Lung (tissue), 12 donors: ENCODE results near the gene BAHCC1. TPM values are rescaled to one million over a fixed set of nuclear protein-coding genes. Genes with fewer than 3 reads are reported as not detected.

Experiments
- ATAC-seq: fragments of 200-7000 bp; cut with Tn5 transposase; one replicate; pipeline ENCODE4 v1.9.1; 2020; ENCODE audit warnings: moderate number of reproducible peaks; ENCODE audit not compliant: insufficient read depth, low FRiP score
- DNase-seq, 3 donors: peaks; one replicate each; pipeline ENCODE4 v3.0.0-alpha.2; 2013 to 2017
- H3K27ac ChIP-seq, 2 donors: one replicate each; pipeline ENCODE4 v1.5.1; 2013; ENCODE audit warnings: mild to moderate bottlenecking in 2 of 2, moderate library complexity in 2 of 2, control low read depth in 1 of 2, inconsistent platforms in 1 of 2, low read depth in 1 of 2, low read length in 1 of 2
- H3K27me3 ChIP-seq, 3 donors: one replicate each; pipeline ENCODE4 v1.5.1; 2013; ENCODE audit warnings: low read length in 2 of 3; ENCODE audit not compliant: control insufficient read depth in 3 of 3, insufficient read depth in 3 of 3
- H3K36me3 ChIP-seq, 4 donors: one replicate each; pipeline ENCODE4 v1.5.1; 2013; ENCODE audit warnings: low read length in 4 of 4, mild to moderate bottlenecking in 1 of 4, moderate library complexity in 1 of 4; ENCODE audit not compliant: control insufficient read depth in 4 of 4, insufficient read depth in 4 of 4
- H3K4me1 ChIP-seq, 5 donors: one replicate each; pipeline ENCODE4 v1.5.1; 2013; ENCODE audit warnings: low read length in 5 of 5, mild to moderate bottlenecking in 2 of 5, moderate library complexity in 1 of 5; ENCODE audit not compliant: control insufficient read depth in 5 of 5, insufficient read depth in 5 of 5
- H3K4me3 ChIP-seq: one replicate; pipeline ENCODE4 v1.5.1; 2013; ENCODE audit warnings: mild to moderate bottlenecking, control low read depth, moderate library complexity
- H3K9ac ChIP-seq, 2 donors: one replicate each; pipeline ENCODE4 v1.5.1; 2013; ENCODE audit warnings: low read length in 2 of 2, control low read depth in 1 of 2; ENCODE audit not compliant: insufficient read depth in 1 of 2
- H3K9me3 ChIP-seq, 4 donors: one replicate each; pipeline ENCODE4 v1.5.1; 2013; ENCODE audit warnings: low read length in 3 of 4, mild to moderate bottlenecking in 1 of 4, moderate library complexity in 1 of 4; ENCODE audit not compliant: control insufficient read depth in 4 of 4, insufficient read depth in 3 of 4
- CTCF ChIP-seq: IDR thresholded peaks from 2 replicates; pipeline ENCODE4 v1.5.1; 2012; ENCODE audit warnings: mild to moderate bottlenecking; ENCODE audit errors: control extremely low read depth, extremely low read depth
- WGBS, 2 donors: extraction: QIAGEN DNeasy Blood & Tissue Kit; methylation state at CpG; one replicate each; pipeline ENCODE4 v1.1.7; 2013; 5-methylcytosine and 5-hydroxymethylcytosine counted together
- polyA plus RNA-seq, 2 donors: library from polyadenylated mRNA; stranded (reverse); fragments of 200-250 nt; gene quantifications; one replicate each; pipeline ENCODE4 v1.2.1, GENCODE V29; 2013
- total RNA-seq, 2 donors: library from RNA; depleted of rRNA in 1 of 2; stranded (reverse); fragments of >200 nt in 1 of 2; gene quantifications; one replicate each; pipeline ENCODE4 v1.2.1, GENCODE V29; 2014 to 2021
- donor health status: control.
- donor health status: control.
- donor health status: Bipolar disorder and iron deficiency.
- donor health status: healthy.
- donor health status: DM: yes; HTN: yes; CAD: no.

BAHCC1 gene
- total and polyA plus RNA-seq, 4 donors: 7.6 to 24.9 (median 17.5) TPM

- Histone ChIP-seq H3K9ac (peak overlapping the region in 1 of 2 donors; percentile 42), H3K36me3 (peaks cover 0 to 4% (median 3%) of the 10 kb centered on the region in 4 donors), H3K27ac (peak overlapping the region; percentile 17 to 99), H3K9me3 (no peaks in the 10 kb centered on the region), H3K4me1 (peaks cover 0 to 77% (median 24%) of the 10 kb centered on the region in 5 donors), H3K27me3 (no peaks in the 10 kb centered on the region), H3K4me3 (no peak overlapping the region)
- ATAC-seq (no peak), DNase-seq (no peak)
- no peak for TF ChIP-seq CTCF
- 76 to 84% methylated on average over 10 of the region's 10 CpGs for WGBS, 2 donors
Measured at GRCh38 chr17:81389585-81389984, 5.7 kb upstream of the BAHCC1 start.

DNA sequence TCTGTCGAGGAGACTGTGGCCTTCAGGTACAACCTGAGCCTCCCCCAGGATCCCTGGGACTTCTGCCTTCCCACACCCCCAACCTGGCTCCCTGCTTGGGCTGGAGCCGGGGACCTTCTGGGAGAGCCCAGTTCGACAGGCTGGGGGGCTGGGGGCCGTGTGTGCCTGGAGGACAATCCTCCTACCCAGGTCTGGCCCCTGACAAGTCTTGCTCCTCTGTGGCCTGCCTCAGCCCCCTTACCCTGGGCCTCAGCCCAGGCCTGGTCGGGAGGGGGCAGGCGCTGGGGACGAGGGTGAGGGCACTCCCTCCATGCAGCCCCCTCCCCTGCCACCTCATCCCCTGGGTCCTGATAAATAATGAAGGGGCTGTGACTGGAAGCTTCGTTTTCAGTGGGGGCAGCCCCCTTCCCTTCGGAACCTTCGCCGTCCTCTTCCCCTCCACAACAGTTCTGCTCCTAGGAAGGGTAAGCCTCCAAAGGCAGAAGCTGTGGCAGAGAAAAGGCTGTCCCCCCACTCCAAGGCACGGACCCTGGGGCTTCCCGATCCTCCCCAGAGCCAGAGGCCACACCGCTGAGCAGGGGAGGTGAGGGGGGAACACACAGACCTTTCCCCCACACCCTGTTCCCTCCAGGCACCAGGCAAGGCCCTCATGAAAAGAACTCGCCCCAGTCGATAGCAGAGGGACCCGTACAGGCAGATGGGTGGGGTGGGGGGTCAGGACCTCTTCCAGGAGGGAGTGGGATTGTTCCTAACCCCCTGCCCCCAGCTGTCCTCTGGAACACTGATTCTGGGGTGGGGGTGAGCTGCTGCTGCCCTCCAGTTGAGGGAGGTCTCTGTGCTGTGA lies 5.0 kb upstream of the BAHCC1 start:
- Histone ChIP-seq H3K27ac (peak overlapping the region in 1 of 2 donors; percentile 24), H3K9me3 (no peaks in the 10 kb centered on the region), H3K9ac (no peak overlapping the region), H3K4me1 (peaks cover 0 to 78% (median 25%) of the 10 kb centered on the region in 5 donors), H3K27me3 (no peaks in the 10 kb centered on the region), H3K4me3 (no peak overlapping the region), H3K36me3 (peaks cover 0 to 4% (median 3%) of the 10 kb centered on the region in 4 donors)
- DNase-seq: no peak
- 81 to 91% methylated on average over 17 of the region's 17 CpGs for WGBS, 2 donors
- TF ChIP-seq CTCF: no peak
- no peak for ATAC-seq

- Histone ChIP-seq H3K27ac (no peak overlapping the region), H3K27me3 (no peaks in the 10 kb centered on the region), H3K9me3 (no peaks in the 10 kb centered on the region), H3K36me3 (peaks cover 0 to 4% (median 3%) of the 10 kb centered on the region in 4 donors), H3K9ac (no peak overlapping the region), H3K4me3 (no peak overlapping the region), H3K4me1 (peaks cover 0 to 72% (median 22%) of the 10 kb centered on the region in 5 donors)
- WGBS, 2 donors: 92 to 95% methylated on average over 13 of the region's 13 CpGs
- TF ChIP-seq CTCF: no peak
- ATAC-seq (no peak), DNase-seq (no peak)
Measured at GRCh38 chr17:81390873-81391255, 4.4 kb upstream of the BAHCC1 start.
